Colonic mucosa (tissue), 4 donors: Measurements from ENCODE around the gene LORICRIN. TPM values are rescaled to one million over a fixed set of nuclear protein-coding genes. Genes with fewer than 3 reads are reported as not detected.

ENCODE experiments used
- DNase-seq: peaks from one replicate; pipeline ENCODE4 v3.0.0-alpha.2; 2020
- H3K27ac ChIP-seq: fragments of 200-600 bp; one replicate; pipeline ENCODE4 v1.8.0; 2021
- H3K27me3 ChIP-seq: fragments of 200-600 bp; one replicate; pipeline ENCODE4 v1.8.0; 2021
- H3K36me3 ChIP-seq: fragments of 200-600 bp; one replicate; pipeline ENCODE4 v1.8.0; 2021
- H3K4me1 ChIP-seq: fragments of 200-600 bp; one replicate; pipeline ENCODE4 v1.8.0; 2021; ENCODE audit warnings: mild to moderate bottlenecking
- H3K4me3 ChIP-seq: fragments of 200-600 bp; one replicate; pipeline ENCODE4 v1.8.0; 2021
- H3K9ac ChIP-seq, 2 donors: one replicate each; pipeline ENCODE4 v1.7.0; 2013; ENCODE audit warnings: control low read depth in 2 of 2, low read depth in 2 of 2, low read length in 2 of 2
- H3K9me3 ChIP-seq: fragments of 200-600 bp; one replicate; pipeline ENCODE4 v1.8.0; 2021
- intact Hi-C: fragments of 100-400 bp; cut with DNase I; formaldehyde crosslinking; loops from one replicate; pipeline ENCODE4 v1.14.1; 2022
- total RNA-seq, 2 donors: library from RNA; stranded (reverse); fragmentation: NEBNext Ultra II Directional in 1 of 2; extraction: Animal tissue kit (Norgen Biotek cat#: 25700) in 1 of 2; gene quantifications; one replicate each; pipeline ENCODE4 v1.2.1, GENCODE V29; 2021
- TF ChIP-seq, protein P1 (sequence below): fragments of 200-600 bp; IDR thresholded peaks from one replicate; pipeline ENCODE4 v1.8.0; 2022; ENCODE audit warnings: antibody characterized with exemption, mild to moderate bottlenecking
- donor health status: healthy.
- donor health status: DM: no; HTN: no; CAD: no.
- donor health status: DM: no; HTN: no; CAD: no.

LORICRIN gene
- total RNA-seq, 2 donors from 2014 or later: not detected

DNA sequence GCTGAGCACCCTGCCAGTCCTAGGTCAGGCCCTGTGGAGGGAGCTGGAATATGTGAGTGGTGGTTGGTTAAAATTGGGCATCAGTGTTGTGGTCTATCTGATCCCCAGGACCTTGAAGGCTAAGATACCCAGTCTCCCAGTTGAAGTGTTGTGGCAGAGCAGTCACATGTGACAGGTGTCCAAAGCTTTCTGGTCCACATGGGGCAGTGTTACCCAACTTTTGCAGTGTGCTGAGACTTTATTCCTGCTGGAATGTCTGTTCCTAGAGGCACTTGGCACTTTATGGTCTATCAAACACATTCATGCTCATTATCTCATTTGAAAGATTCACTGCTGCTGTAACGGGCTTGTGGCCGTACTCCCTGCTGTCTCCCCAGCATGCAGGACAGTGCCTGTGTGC, 21.0 kb upstream of the LORICRIN start:
- Histone ChIP-seq H3K27me3 (no peaks in the 10 kb centered on the region), H3K9me3 (no peaks in the 10 kb centered on the region), H3K4me3 (no peak overlapping the region), H3K9ac (no peak overlapping the region), H3K36me3 (no peaks in the 10 kb centered on the region), H3K27ac (no peak overlapping the region), H3K4me1 (no peaks in the 10 kb centered on the region)
- intact Hi-C loops: no loop called here
- TF ChIP-seq, protein P1, sequence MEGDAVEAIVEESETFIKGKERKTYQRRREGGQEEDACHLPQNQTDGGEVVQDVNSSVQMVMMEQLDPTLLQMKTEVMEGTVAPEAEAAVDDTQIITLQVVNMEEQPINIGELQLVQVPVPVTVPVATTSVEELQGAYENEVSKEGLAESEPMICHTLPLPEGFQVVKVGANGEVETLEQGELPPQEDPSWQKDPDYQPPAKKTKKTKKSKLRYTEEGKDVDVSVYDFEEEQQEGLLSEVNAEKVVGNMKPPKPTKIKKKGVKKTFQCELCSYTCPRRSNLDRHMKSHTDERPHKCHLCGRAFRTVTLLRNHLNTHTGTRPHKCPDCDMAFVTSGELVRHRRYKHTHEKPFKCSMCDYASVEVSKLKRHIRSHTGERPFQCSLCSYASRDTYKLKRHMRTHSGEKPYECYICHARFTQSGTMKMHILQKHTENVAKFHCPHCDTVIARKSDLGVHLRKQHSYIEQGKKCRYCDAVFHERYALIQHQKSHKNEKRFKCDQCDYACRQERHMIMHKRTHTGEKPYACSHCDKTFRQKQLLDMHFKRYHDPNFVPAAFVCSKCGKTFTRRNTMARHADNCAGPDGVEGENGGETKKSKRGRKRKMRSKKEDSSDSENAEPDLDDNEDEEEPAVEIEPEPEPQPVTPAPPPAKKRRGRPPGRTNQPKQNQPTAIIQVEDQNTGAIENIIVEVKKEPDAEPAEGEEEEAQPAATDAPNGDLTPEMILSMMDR: no peak
- DNase-seq: no peak

DNA sequence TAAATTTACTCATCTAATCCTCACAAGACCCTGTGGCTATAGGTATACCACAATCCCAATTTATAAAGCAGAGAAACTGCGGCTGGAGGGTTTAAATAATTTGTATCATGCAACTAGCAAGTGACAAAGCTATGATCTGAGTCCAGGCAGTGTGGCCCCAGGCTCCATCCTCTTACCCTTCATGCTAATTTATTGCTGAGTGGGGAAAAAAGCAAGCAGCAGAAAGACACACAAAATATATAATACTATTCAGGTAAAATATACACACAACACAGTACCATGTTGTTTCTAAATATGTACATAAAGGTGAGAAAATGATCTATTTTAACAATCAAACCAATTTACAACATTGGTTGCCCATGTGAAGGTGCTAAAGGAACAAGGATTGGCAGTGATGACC, 17.3 kb upstream of the LORICRIN start:
- no peak for DNase-seq
- no peak overlapping the region for H3K27ac ChIP-seq

DNA sequence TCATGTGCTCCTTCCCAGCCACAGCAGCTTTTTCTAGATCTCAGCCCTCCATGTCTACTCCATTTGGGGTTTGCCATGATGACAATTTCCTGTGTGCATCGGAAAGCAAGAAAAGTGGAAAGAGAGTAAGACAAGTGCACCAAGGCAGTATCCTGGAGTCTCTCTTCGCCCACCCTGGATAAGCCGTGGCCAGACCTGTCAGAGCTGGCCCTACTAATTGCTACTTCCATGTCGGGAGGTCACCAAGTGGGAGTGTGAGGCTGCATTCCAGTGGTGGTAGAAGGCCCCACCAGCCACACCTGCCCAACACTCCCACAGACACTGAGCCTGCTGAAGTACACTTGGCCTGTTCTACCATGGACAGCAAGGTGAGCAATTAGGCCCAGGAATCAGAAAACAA, 14.0 kb upstream of the LORICRIN start:
- Histone ChIP-seq H3K4me1 (no peaks in the 10 kb centered on the region), H3K27me3 (no peaks in the 10 kb centered on the region), H3K27ac (no peak overlapping the region), H3K36me3 (no peaks in the 10 kb centered on the region), H3K9ac (no peak overlapping the region), H3K9me3 (no peaks in the 10 kb centered on the region), H3K4me3 (no peak overlapping the region)
- intact Hi-C loops: no loop called here
- DNase-seq: no peak
- TF ChIP-seq, protein P1: no peak

More for the DNA sequence above, 17.3 kb upstream of the LORICRIN start:
- Histone ChIP-seq H3K9me3 (no peaks in the 10 kb centered on the region), H3K4me1 (no peaks in the 10 kb centered on the region), H3K36me3 (no peaks in the 10 kb centered on the region), H3K27me3 (no peaks in the 10 kb centered on the region), H3K9ac (no peak overlapping the region), H3K4me3 (no peak overlapping the region)
- intact Hi-C loops: no loop called here
- TF ChIP-seq, protein P1: no peak

DNA sequence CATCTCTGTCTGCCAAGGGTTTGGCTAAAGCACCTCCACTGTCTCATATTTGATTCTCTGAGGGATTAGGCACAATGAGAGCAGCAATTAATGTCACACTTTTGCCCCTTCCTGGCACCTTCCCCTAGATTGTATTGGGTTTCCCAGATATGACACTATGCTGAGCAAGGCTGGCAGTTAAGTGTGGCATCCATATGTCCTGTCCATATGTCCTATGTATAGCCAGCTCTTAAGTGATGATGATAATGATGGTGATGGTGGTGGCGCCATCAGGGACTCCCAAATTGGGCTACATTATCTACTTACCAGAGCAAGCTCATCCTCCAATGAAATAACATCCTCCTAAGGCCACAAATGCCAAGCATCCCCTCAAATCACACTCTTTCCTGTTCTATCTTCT, 13.5 kb upstream of the LORICRIN start:
- no peak overlapping the region for H3K4me3 ChIP-seq
- TF ChIP-seq, protein P1: no peak
- H3K9me3 ChIP-seq: no peaks in the 10 kb centered on the region
- H3K36me3 ChIP-seq: no peaks in the 10 kb centered on the region
- no peak overlapping the region for H3K27ac ChIP-seq
- no peak overlapping the region for H3K9ac ChIP-seq
- H3K27me3 ChIP-seq: no peaks in the 10 kb centered on the region
- DNase-seq: no peak
- H3K4me1 ChIP-seq: no peaks in the 10 kb centered on the region
- intact Hi-C loops: no loop called here

DNA sequence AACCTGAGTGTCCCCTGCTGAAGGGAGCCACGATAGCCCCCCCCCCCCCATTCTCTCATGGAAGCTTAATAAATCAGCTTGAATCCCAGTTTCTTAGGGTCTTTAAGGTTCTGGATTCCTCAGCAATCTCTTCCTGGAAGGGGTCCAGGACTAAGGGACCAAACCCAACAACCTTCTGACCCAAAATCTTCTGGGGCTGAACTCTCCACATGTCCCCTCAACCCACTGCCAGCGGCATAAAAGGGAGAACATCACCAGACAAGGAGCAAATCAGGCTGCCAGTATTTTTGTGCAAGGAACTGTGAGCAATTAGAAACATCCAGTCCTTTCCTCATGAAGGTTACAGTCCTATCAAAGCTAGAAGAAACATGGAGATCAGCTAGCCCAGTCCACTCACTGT, 12.7 kb upstream of the LORICRIN start:
- TF ChIP-seq, protein P1: no peak
- H3K4me1 ChIP-seq: no peaks in the 10 kb centered on the region
- no peak overlapping the region for H3K27ac ChIP-seq
- H3K4me3 ChIP-seq: no peak overlapping the region
- H3K36me3 ChIP-seq: no peaks in the 10 kb centered on the region
- intact Hi-C loops: no loop called here
- no peak overlapping the region for H3K9ac ChIP-seq
- no peak for DNase-seq
- H3K27me3 ChIP-seq: no peaks in the 10 kb centered on the region
- H3K9me3 ChIP-seq: no peaks in the 10 kb centered on the region
